ENCODE results near the gene CLASP1.
"Not testable (repeated sequence)": the region's sequence is repeated elsewhere in the genome, so short reads cannot be mapped to it uniquely, and the experiment has no call there.

CLASP1 gene

DNA sequence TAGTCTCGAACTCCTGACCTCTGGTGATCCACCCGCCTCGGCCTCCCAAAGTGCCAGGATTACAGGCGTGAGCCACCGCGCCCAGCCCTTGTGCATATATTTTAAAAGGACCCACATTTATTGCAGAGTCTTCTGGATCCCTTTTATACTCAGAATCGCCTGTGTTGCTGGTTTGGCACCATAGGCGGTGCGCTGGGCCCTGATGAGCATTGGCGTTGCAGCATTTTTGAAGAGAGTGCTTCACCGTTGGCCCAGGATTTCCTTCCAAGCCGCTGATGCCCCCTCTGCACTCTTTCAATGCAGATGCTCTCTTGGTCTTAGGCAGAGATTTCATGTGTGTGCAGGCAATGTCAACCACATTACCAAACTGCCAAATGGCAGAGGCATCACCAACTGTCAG is 350.8 kb downstream of the CLASP1 start:
- DNase-seq = no peak

DNA sequence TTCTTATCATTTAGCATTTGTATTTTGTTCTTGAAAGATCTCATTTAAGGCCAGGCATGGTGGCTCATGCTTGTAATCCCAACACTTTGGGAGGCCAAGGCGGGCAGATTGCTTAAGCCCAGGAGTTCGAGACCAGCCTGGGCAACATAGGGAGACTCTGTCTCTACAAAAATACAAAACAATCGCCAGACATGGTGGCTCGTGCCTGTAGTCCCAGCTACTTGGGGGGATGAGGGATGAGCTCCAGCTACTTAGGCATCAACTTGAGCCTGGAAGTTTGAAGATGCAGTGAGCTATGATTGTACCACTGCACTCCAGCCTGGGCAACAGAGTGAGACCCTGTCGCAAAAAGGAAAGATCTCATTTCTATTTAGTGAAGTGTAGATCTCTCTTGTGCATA is 351.4 kb downstream of the CLASP1 start:
- DNase-seq = not testable (repeated sequence)

DNA sequence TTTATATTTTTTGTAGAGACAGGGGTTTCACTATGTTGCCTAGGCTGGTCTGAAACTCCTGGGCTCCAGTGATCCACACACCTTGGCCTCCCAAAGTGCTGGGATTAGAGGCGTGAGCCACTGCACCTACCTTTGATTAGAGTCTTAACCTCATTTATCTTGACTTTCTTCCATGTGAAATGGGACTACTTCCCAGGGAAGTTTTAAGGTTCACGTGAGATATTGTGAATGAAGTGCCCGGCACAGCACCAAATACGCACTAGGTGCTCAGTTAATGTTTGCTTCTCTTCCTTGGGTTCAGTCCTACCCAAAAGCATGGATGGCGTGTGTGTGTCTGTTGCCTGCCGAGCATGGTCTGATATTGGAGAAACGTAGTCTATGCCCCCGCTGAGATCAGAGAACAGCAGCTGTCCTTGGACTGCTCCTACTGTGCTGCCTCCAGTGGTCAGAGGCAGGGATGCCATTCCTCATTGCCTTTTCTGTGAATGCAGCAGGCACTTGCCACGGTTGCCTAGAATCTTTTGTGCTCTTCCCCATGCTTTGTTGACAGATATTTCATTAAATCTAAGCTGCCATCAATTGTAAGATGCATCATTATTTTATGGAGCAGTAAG is 351.9 kb downstream of the CLASP1 start:
- DNase-seq = no peak

DNA sequence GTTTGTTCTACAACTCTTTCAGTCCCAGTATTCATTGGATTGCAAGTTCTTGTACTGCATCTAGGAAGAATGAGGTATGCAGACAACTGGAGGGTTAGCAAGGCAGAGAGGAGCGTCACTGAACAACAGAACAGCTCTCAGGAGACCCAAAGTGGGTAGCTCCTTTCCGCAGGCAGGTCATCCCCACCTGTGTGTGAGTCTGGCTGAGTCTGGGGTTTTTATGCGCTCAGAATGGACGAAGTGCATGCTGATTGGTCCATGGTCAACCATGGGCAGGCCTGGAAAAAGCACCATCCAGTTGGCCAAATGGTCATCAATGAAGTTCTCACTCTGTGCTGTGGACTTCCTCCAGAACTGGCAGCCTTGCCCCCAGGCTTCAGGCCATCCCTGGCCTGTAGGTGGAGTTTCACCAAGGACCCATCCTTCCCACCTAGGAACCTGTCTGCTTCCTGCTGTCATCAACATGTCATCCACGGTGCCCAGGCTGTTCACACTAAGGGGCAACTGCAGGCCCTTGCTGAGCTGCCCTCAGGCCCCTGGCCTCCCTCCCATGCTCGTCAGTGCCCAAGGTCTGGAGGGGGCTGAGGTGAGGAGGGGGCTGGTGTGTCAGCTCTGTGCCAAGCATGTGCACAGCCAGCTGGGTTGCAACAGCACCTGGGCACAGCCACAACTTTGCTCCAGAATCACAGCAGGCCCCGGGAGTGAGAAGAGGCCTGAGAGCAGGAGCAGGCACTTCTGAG is 353.2 kb downstream of the CLASP1 start:
- DNase-seq = no peak

DNA sequence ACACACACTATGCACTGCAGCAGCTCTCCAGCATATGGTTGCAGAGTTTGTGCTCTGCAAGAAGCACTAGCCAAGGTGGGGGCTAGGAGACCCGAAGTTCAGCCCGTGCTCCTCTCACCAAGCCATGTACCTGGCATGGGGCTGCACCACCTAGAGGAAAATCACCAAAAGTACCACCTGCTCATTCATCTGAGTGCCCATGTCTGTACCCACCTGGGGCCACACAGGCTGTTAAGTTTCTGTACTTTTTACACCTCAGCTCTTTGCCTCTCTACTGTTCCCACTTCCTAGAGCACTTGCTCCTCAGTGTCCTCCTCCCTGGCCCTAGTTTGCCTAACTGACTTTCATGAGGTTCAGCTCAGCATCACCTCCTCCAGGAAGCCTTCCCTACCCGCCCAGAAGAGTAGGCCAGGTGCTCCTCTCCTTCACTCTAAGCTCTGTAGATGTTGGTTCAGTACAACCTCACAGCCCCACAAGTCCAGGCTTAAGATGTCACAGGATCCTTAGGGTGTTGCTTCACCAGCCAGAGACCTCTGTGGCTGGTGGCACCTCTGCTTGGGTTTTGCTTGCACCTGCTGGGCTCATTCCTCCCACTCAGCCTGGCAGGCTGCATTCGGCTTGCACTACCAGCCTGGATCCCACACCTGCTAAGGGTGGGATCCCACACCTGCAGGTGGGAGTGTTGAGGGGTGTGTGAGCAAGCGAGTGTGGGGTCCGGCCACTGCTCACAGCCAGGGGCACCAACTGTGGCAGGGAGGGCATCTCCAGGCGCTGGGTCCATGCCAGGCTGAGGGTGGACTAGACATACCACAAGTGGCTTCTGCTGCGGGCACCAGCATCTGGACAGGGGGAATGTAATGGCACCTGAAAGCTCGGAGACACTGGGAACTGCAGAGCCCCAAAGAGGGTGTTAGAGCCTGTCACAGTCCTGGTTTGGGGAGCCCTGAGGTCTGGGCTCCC is 354.1 kb downstream of the CLASP1 start:
- DNase-seq = no peak

DNA sequence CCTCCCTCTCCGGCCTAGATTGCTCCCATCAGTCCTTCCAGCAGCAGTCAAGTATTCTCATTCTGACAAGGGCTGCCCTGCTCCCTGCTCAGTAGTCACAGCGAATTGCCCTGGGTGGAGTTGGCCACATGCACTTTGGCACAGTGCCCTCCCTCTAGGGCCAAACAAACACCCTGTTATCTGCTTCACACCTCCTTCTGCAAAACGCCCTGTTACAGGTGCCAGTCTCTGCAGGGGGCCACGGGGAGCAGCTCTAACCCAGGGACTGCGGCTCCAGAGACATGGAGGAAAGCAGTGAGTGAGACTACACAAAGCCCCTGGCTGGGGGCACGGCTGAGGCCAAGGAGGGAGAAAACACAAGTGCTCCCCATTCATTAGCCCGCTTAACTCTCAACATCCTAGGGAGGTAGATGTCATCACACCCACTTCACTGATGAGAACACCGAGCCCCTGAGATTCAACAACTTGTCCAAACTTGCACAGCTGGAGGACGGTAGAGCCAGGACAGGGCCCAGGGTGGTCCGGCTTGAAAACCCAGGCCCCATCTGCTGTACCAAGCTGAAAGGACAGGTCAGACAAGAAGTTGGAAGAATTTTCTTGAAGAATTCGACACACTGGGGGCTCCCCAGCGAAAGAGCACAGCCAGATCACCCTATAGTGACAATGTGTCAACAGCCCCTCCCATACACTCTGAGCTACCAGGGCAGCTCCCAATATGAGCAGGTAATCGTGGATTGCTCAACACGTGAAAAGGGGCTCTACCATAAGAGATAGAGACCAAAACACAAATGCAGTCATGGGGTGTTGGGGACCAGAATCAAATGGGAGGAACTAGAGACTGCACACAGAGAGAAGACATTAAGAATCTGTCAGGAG is 355.6 kb downstream of the CLASP1 start:
- DNase-seq = no peak

DNA sequence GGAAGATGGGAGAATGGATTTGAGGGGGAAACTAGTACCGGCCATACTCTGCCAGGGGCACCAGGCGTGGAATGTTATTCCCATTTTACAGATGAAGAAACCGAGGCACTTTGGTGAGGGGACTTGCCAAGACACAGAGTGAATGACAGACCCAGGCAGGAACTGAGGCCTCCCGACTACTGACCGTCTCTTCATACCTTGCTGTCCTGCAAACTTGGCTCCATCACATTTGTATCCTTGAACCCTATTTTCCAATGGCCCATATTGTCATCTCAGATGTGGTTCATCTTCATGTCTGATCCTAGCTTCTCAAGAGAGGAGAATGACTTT is 358.0 kb downstream of the CLASP1 start:
- DNase-seq = no peak

DNA sequence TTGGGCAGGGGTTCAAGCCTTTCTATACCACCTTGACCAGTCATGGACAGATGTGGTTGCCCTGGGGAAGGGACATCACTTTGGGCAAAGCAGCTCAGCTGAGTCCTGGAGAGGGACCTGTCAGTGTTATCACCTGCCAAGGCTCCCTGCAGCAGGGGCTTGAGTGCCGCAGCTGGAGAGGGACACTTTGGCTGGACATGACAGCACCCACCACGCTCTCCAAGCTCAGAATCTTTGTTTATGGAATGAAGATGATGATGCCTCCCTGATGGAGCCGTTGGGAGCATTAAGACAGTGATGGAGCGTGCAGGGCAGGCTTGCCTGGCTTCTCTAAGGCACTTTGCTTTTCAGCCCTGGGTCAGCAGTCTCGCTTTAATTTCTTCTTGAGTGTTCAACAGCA is 360.0 kb downstream of the CLASP1 start:
- no peak for DNase-seq

DNA sequence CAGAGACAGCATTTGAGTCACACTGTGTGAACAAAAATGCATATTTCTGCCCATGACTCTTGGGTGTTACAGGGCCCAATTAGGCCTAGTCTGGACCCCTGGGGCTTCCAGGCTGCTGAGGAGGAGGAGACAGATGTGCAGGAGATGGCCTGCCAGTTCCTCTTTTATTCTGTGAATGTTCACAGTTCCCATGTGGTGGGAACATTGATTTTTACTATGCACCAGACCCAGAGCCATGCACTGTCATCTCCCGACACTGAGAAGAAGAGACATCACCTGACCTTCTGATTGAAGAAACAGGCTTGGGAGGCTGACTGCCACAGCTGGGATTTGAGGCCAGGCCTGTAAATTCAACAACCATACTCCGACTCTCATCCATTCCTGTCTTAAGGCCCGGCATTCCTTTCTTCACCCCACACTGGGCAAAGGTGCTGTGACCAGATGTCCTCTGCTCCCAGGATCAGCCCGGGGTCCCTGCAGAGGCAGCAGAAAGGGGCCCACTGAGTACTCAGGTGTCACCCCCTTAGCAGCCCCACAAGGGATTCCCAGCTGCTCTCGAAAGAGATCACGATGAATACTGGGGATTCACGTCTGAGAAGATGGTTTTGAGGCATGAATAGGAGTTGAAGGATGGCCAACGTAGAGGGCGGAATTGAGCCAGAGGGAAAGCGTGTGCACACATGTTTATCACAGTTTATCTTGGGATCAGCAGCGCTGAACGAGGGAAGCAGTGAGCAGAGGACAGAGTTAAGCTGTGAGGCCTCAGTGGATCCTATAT is 360.6 kb downstream of the CLASP1 start:
- no peak for DNase-seq

DNA sequence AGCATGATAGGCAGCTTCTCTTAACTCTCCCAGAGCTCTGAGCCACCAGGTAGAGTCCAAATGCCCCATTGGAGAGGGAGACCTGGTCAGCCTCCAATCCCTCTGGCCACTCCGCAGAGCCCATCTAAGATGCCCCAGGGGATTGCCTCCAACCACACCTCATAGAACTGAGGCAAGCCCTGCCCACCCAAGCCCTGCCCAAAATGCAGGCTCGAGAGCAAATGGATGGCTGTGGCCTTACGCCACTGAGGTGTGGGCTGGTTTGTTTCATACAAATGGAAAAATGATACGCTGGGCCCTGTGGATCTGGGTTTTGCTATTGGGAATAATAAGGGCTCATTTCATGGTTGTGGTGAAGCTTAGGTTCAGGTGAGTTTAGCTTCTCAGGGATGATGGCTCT is 361.3 kb downstream of the CLASP1 start:
- no peak for DNase-seq
